GM19193 (cell line): ENCODE measurements around the gene GAB2.

Experiments
- POLR2A ChIP-seq: IDR thresholded peaks from 4 replicates; pipeline ENCODE4 v1.6.1; 2011; ENCODE audit not compliant: insufficient read depth, insufficient read length; ENCODE audit errors: extremely low read depth

The GAB2 gene

DNA sequence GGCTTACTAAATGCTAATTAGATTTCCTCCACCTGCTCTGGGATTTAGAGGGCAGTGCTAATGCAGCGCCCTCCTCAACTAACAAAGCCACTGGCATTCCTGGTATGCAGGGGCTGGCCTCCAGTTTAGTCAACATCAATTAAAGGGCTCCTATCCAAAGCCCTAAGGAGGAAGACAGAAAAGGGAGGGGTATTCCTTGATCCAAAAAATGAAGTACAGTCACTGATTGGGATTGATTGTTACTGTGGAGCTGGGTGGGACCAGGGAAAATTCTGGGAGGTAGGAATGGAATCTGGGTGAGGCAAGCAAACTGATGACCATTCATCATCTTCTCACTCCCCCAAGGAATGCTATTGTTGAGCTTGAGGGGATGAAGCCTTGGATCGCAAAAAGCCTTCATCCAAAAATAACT, 52.2 kb downstream of the GAB2 start:
- TF ChIP-seq POLR2A, result no peak

DNA sequence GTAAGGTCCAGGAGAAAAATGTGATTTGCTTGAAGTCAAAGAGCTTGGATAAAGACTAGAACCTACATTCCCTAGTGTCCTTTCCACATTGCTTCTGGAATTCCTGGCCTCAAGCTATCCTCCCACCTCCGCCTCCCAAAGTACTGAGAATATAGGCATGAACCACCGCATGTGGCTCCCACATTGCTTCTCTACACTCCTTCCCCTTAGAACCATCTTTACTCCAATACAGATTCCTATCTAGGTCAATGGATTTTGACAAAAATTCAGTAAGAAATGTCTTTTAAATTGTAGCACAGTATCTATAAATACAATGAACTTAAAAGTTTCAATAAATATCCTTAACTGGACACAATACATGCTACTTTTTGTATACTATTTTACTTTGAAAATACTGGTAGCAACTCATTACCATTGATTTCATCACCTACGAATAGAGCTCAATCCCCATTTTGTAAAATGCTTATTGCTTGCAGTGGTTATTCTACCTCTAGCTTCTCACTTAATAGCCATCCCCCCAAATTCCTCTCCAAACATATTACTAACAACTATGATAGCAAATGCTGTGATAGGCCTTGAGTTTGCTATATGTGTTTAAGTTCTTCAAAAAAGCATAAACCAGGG, 53.4 kb downstream of the GAB2 start:
- TF ChIP-seq POLR2A, result no peak

DNA sequence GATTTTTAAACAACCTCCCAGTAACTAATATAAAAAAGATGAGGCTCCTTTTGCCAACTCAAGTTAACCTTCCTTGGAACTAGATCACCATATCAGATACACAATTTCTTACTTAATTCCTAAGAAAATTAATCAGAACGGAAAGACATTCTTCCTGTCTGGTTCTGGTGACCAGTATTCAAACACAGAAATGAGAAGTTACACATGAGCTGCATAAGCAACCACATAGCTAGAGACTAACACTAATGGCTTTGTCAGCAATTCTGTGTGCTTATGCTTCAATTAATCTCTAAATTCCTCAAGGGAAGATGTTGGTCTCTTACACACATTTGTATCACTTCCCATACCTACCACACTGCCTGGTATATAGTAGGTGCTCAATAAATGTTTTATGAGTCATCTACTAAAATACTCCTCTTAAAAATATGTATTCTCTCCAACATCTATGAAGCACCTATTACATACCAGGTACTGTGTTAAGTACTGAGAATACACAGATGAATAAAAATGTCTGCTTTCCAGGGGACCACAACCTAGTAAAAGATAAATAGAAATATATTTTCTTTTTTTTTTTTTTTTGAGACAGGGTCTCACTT, 54.5 kb downstream of the GAB2 start:
- no peak for TF ChIP-seq POLR2A

DNA sequence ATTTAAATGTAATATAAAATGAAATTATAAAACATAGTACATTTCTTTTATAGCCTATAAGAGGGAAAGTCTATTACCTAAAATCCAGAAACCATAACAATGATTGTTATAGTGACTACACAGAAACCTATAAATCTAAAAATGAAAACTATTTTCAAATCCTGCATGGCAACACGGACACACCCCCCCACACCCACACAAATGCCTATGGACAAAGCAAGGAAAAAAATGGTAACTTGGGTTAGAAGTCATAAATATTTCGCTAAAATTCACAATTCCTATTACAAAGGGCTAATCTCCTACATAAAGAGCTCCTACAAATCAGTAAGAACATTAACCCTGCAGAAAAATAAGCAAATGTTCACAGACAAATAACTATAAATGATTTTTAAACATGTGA, 56.4 kb downstream of the GAB2 start:
- TF ChIP-seq POLR2A, result no peak

DNA sequence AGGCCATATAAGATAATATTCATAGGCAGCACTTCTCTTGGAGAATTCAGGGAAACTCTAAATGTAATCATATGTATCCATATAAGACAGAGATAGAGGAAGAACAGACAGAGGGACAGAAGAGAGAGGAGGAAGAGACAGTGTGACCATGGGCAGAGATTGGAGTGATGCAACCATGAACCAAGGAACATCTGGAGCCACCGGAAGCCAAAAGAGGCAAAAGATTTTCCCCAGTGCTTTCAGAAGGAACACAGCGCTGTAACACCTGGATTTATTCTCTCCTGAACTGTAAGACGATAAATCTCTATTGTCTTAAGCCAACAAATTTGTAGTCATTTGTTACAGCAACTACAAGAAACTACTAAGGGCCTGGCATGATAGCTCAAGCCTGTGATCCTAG, 57.7 kb downstream of the GAB2 start:
- no peak for TF ChIP-seq POLR2A

DNA sequence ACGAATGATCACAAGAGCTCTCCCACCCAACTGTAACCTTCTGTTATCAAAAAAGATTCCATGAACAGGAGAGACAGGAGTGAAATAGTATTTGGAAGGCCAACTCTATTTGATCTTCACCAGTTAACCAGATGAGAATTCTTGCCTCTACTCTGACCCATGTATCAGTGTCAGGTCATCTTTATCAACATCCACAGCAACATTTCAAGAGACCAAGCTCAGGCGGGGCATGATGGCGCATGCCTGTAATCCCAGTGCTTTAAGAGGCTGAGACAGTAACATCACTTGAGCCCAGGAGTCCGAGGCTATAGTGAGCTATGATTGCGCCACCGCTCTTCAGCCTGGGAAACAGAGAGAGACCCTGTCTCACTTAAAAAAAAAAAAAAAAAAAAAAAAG, 62.3 kb downstream of the GAB2 start:
- TF ChIP-seq POLR2A, result no peak

DNA sequence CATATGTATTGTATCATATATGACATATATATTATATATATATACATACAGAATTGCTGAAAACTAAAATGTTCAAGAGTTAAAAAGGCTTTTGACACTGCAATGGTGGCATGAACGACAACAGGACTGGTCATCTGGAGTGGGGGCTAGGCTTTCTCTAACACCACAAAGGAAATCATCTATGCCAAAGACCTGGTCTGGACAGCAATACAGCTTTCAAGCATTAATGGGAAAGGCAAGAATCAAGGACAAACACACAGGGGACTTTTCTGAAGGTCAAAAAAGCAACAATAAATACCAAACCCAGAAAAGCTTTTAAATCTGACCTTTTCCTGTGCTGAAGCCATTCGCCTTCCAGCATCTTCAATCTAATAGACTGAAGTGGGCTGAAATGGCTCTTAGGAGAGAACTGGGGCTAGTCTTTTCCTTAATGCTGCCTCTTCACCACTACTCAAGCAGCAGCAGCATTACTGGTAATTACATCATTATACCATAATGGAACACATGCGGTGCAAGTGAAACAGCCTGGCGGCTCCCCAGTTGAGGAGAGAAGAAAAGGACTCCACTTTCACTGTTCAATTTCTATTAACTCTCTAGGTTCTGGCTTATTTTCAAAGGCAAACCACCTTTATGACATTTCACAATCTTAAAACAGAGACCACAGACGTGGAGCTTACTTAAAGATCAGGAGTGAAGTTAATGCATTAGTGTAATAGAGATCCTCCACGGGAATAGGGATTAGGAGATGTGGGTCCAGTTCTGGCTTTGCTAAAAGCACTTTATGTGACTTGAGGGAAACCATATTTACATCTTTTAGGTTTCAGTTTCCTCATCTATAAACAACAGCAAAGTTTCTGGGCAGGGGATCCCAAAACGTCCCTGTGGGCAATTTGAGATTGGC, 63.0 kb downstream of the GAB2 start:
- no peak for TF ChIP-seq POLR2A

DNA sequence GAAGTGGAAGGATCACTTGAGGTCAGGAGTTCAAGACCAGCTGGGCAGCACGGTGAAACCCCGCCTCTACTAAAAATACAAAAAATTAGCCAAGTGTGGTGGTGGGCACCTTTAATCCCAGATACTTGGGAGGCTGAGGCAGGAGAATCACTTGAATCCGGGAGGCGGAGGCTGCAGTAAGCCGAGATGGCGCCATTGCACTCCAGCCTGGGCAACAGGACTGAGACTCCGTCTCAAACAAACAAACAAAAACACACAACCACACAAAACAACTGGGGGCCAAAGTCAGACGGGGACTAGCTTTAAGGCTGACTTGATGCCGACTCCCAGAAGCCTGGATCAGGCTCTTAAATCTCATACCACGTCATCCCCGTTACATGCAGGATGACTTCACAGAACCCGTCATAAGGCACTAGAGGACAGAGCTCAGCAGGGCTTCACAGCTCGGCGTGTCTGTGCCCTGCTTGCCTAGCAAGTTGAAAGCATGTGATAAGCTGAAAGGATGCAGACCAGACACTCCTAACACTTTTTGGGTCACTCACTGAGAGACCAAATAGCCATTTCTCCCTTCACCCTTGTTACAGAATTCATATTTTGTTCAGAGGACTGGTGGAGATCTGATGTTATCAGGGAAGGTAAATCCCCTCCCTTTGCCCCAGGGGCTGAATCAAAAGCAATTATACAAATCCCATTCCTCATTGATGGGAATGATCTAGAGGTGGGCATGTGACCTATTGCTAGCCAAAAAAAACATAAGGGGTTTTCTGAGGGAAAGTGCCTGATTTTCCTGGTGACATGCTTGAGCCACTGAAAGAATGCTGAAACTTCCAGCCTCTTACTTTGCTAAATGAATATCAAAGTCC, 65.4 kb downstream of the GAB2 start:
- no peak for TF ChIP-seq POLR2A

DNA sequence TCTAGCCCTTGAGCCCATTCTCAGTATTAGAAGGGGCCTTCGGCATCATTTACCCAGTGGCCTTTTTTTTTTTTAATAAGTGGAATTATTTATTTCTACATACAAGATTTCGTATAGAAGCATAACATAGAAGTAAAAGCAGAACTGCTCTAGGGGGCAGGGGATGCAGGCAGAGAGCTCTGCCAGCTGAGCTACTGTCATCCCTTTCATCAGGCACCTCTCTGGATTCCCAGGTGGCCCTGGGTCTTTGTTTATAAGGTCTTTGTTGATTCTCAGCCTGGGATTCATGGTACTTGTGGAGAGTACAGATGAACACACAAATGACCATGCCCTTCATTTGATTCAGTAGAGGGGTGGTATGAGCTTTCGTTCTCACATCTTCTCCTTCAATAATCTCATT, 66.4 kb downstream of the GAB2 start:
- TF ChIP-seq POLR2A, result no peak

DNA sequence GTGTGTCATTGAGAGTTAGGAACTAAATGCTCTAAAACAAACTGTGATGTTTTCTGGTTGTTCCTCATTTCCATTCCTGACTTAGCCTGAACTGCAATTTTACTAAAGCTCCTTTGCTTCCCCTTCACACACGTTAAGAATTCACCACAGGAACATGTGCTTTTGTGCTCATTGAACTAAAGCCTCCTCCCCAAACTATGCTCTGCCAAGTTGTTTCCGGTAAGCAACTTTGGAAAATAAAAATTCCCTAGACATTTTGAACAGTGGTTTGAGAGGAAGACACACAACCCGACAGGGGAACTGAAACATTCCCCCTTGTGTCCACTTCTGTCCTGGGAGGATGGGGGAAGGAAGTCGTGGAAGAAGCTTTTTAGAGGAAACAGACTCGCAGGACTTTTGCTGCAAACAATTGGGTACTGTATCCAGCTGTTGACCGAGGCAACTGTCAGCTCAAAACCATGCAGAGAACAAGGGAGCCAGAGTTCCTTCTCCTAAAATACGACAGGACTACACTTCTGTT, 66.9 kb downstream of the GAB2 start:
- TF ChIP-seq POLR2A, result no peak

DNA sequence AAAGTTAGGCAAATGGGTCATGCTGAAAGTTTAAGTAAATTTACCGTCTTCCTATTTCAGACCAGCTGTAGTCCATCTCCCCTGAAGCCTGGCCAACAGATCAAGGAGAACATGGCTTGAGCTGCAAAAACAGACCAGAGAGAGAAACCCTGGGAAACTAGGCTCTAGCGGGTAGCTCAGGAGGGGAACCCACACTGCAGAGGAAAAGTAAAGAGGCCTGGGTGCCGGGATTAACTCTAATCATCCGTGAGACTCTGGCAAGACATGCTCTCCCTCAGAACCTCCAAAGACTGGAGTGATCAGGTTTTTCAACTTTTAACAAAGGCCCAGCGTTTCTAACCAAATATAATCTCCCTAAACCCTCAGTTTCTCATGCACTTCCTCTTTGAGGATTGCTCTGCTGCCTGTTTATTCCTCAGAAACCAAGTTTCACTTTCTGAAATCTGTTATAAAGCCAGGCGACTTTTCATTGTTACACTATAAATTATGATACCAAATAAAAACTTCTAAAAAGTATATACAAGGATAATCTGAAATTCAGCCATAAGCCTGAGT, 67.5 kb downstream of the GAB2 start:
- TF ChIP-seq POLR2A, result no peak

DNA sequence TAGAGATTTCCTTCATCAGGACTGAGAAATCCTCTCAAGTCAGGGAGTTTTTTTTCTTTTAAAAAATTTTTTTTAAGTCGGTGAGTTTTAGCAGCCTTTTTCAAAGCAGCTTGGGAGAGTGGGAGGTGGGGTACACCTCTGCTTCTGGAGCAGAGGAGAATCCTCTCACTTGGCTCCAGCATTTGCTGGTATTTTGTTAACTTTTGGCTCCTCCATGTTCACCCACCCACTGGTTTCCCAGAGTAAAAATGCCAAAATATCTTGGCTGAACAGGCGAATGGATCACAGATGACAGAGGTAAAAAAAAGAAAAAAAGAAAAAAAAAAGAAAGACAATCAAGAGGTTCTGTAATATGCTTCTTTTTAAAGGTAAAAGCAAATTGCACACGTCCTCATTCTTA, 68.0 kb downstream of the GAB2 start:
- TF ChIP-seq POLR2A, result no peak

DNA sequence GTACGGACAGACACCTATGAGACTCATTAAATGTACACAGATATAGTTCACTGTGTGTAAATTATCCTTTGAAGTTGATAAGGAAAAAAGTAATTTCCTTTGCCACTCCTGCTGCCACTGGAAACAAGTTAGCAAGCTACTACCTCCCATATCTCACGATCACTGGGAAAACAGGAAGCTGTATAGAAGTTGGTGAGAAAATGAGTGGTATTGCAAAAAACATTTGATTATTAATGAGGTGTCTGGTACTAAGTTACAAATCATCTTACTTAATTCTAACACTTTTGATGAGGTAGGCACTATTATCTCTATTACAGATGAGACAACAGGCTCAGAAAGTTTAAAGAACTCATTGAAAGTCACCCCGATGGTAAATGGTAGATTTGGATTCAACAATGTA, 68.5 kb downstream of the GAB2 start:
- TF ChIP-seq POLR2A, result no peak

DNA sequence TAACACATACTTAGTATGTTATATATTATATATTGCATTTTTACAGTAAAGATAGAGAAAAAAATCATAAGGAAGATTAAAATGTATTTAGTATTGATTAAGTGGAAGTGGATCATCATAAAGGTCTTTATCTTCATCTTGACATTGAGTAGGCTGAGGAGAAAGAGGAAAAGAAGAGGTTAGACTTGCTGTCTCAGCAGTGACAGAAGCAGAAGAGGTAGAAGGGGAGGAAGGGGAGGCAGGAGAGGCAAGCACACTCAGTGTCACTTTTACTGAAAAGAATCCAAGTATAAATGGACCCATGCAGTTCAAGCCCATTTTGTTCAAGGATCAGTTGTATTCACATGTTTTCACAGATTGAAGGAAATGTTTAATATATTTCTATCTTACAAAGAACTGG, 69.7 kb downstream of the GAB2 start:
- no peak for TF ChIP-seq POLR2A
